Lung (tissue), 12 donors: Measurements from ENCODE around the gene MZT2B. TPM values are rescaled to one million over a fixed set of nuclear protein-coding genes. Genes with fewer than 3 reads are reported as not detected.
"Not testable (repeated sequence)": the region's sequence is repeated elsewhere in the genome, so short reads cannot be mapped to it uniquely, and the experiment has no call there.

ENCODE experiments used
- ATAC-seq: fragments of 200-7000 bp; cut with Tn5 transposase; one replicate; pipeline ENCODE4 v1.9.1; 2020; ENCODE audit warnings: moderate number of reproducible peaks; ENCODE audit not compliant: insufficient read depth, low FRiP score
- DNase-seq, 3 donors: peaks; one replicate each; pipeline ENCODE4 v3.0.0-alpha.2; 2013 to 2017
- H3K27ac ChIP-seq, 2 donors: one replicate each; pipeline ENCODE4 v1.5.1; 2013; ENCODE audit warnings: mild to moderate bottlenecking in 2 of 2, moderate library complexity in 2 of 2, control low read depth in 1 of 2, inconsistent platforms in 1 of 2, low read depth in 1 of 2, low read length in 1 of 2
- H3K27me3 ChIP-seq, 3 donors: one replicate each; pipeline ENCODE4 v1.5.1; 2013; ENCODE audit warnings: low read length in 2 of 3; ENCODE audit not compliant: control insufficient read depth in 3 of 3, insufficient read depth in 3 of 3
- H3K36me3 ChIP-seq, 4 donors: one replicate each; pipeline ENCODE4 v1.5.1; 2013; ENCODE audit warnings: low read length in 4 of 4, mild to moderate bottlenecking in 1 of 4, moderate library complexity in 1 of 4; ENCODE audit not compliant: control insufficient read depth in 4 of 4, insufficient read depth in 4 of 4
- H3K4me1 ChIP-seq, 5 donors: one replicate each; pipeline ENCODE4 v1.5.1; 2013; ENCODE audit warnings: low read length in 5 of 5, mild to moderate bottlenecking in 2 of 5, moderate library complexity in 1 of 5; ENCODE audit not compliant: control insufficient read depth in 5 of 5, insufficient read depth in 5 of 5
- H3K4me3 ChIP-seq: one replicate; pipeline ENCODE4 v1.5.1; 2013; ENCODE audit warnings: mild to moderate bottlenecking, control low read depth, moderate library complexity
- H3K9ac ChIP-seq, 2 donors: one replicate each; pipeline ENCODE4 v1.5.1; 2013; ENCODE audit warnings: low read length in 2 of 2, control low read depth in 1 of 2; ENCODE audit not compliant: insufficient read depth in 1 of 2
- H3K9me3 ChIP-seq, 4 donors: one replicate each; pipeline ENCODE4 v1.5.1; 2013; ENCODE audit warnings: low read length in 3 of 4, mild to moderate bottlenecking in 1 of 4, moderate library complexity in 1 of 4; ENCODE audit not compliant: control insufficient read depth in 4 of 4, insufficient read depth in 3 of 4
- WGBS, 2 donors: extraction: QIAGEN DNeasy Blood & Tissue Kit; methylation state at CpG; one replicate each; pipeline ENCODE4 v1.1.7; 2013; 5-methylcytosine and 5-hydroxymethylcytosine counted together
- polyA plus RNA-seq, 2 donors: library from polyadenylated mRNA; stranded (reverse); fragments of 200-250 nt; gene quantifications; one replicate each; pipeline ENCODE4 v1.2.1, GENCODE V29; 2013
- total RNA-seq, 2 donors: library from RNA; depleted of rRNA in 1 of 2; stranded (reverse); fragments of >200 nt in 1 of 2; gene quantifications; one replicate each; pipeline ENCODE4 v1.2.1, GENCODE V29; 2014 to 2021
- TF ChIP-seq, protein P1 (sequence below): IDR thresholded peaks from 2 replicates; pipeline ENCODE4 v1.5.1; 2012; ENCODE audit warnings: mild to moderate bottlenecking; ENCODE audit errors: control extremely low read depth, extremely low read depth
- donor health status: control.
- donor health status: control.
- donor health status: Bipolar disorder and iron deficiency.
- donor health status: healthy.
- donor health status: DM: yes; HTN: yes; CAD: no.

MZT2B gene
- total and polyA plus RNA-seq, 4 donors: 59.1 to 243 (median 189) TPM

DNA sequence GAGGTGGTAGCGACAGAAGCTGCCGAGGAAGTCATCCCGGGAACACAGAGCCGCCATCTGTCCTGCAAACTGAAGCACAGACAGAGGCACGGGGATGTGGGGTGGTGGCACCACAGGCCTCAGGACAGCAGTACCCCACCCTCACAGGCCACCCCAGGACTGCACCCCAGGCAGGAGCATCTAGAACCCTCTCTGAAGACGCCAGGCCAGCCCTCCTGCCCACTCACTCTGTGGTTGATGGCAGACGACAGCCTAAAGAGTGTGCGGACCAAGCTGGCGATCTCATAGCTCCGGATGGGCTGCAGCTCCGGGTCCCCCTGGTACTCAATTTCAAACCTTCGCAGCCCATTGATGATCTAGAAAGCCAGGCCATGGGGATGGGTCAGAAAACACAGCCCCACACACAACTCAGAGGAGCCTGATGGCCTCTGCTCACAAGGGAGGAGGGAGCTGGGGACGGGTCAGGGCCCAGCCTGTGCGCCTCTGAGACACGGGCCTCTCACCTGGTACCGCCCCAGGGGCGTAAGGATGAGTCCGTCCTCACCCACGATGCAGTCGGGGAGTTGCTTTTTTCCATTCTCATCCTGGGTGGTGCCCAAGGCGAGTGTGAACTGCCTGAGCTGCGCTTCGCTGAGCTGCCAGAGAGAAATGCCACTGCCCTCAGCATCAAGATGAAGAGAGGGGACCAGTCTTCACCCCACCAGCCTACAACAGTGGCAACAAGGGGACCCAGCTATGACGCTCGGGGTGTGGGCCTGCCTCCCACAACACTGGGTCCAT lies 29.1 kb upstream of the MZT2B start:
- DNase-seq (no peak), ATAC-seq (no peak)
- no peak overlapping the region for H3K9ac ChIP-seq
- H3K27ac ChIP-seq: no peak overlapping the region
- TF ChIP-seq, protein P1, sequence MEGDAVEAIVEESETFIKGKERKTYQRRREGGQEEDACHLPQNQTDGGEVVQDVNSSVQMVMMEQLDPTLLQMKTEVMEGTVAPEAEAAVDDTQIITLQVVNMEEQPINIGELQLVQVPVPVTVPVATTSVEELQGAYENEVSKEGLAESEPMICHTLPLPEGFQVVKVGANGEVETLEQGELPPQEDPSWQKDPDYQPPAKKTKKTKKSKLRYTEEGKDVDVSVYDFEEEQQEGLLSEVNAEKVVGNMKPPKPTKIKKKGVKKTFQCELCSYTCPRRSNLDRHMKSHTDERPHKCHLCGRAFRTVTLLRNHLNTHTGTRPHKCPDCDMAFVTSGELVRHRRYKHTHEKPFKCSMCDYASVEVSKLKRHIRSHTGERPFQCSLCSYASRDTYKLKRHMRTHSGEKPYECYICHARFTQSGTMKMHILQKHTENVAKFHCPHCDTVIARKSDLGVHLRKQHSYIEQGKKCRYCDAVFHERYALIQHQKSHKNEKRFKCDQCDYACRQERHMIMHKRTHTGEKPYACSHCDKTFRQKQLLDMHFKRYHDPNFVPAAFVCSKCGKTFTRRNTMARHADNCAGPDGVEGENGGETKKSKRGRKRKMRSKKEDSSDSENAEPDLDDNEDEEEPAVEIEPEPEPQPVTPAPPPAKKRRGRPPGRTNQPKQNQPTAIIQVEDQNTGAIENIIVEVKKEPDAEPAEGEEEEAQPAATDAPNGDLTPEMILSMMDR: no peak
- H3K36me3 ChIP-seq: peaks cover 0 to 38% (median 0%) of the 10 kb centered on the region in 4 donors
- WGBS, 2 donors: 95% methylated on average over 25 of the region's 25 CpGs
- H3K9me3 ChIP-seq: no peaks in the 10 kb centered on the region
- no peaks in the 10 kb centered on the region for H3K4me1 ChIP-seq
- H3K4me3 ChIP-seq: no peak overlapping the region
- H3K27me3 ChIP-seq: no peaks in the 10 kb centered on the region

DNA sequence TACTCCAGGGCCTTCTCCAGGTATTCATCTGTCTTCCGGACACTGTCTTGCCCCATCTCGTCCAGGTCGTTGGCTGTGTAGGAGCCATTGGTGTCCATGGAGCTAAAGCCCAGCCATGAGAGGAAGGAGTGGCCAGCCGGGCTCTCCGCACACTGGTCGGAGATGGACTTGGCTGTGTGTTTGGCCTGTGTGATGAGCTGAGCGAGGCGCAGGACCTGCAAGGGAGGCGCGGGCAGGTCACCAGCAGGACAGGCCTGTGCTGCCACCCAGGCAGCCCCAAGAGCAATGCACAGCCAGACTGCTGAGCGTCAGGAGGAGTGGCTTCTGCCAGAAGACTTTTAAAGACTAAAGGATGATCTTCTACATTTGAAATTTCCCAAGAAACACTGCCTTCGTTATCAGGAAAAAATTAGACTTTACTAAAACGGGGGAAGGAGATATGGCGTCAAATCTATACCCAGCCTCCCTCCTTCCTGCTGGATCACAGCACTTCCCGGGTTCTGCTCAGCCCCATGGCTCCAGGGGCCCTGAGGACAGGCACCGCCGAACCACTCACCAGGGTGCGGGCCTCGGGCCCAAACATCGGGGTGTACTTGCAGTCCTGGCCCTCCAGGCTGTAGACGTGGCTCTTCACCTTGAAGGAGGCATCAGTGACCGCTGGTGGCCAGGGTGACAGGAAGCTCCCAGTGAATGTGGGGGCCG lies 28.2 kb upstream of the MZT2B start:
- DNase-seq: not testable (repeated sequence)
- 92 to 96% methylated on average over 19 to 23 of the region's 23 CpGs for WGBS, 2 donors

DNA sequence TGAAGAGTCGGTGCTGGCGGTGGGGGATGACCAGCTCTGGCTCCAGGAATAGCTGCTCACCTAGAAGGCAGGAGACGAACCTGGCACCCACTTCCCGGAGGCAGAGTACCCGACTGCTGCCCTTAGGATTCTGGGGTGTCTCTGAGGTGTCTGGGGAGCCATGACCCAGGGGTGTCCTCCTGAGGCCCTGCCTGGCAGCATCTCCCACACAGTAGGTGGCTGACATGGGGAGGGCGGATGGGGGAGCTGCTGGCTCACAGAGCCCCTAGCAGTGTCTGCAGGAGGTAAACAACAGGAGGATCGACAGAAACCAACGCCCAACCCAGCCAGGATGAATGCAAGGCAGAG lies 27.7 kb upstream of the MZT2B start:
- WGBS, 2 donors: 92 to 98% methylated on average over 4 to 8 of the region's 8 CpGs

More for the DNA sequence above, 28.2 kb upstream of the MZT2B start:
- H3K9me3 ChIP-seq, H3K4me1 ChIP-seq, H3K4me3 ChIP-seq, H3K27me3 ChIP-seq, ATAC-seq, H3K27ac ChIP-seq, H3K9ac ChIP-seq: not testable (repeated sequence)
- H3K36me3 ChIP-seq: peaks cover 0 to 43% (median 2%) of the 10 kb centered on the region in 4 donors

DNA sequence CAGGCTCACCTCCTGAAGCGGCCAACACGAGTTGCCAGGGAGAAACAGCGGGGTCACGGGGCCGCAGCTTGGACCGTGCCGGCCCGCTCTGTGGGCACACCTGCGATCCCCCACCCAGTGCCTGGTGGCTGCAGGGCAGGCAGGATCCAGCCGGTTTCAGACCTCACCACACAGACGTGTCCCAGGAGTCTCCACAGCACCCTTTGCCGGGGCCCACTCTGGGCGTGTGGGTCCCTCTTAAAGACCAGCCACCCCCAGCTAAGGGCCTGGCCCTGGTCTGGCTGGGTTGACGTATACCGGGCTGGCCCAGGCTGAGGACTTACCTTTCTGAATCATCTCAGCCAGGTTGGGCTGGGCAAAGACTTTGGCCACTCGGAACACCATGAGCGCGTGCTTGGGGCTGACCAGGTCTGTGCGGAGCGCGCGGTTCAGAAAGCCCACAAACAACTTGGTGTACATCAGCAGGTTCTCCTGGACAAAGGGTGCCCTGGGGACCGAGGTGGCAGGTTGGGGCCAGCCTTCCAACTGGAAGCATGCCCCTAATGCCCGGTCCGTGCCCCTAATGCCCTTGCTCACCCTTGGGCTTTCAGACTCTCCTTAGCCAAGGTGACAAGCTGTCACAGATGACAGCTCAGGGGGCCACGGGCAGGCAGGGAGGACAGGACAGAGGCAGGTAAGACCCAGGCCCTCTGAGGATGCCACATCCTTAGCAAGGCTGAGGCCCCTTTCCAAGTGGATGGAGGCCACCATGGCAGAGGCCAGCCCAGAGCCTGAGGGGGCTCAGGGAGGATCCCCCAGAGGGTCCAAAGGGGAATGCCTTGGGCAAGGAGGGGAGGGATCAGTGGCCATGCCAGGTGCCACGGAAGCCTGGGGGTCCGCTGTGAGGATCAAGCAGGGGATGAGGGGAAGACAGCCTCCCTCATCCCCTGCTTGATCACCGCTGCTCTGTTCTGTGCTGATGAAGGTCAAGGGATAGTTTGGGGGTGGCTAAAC lies 27.0 kb upstream of the MZT2B start:
- TF ChIP-seq, protein P1: no peak
- no peaks in the 10 kb centered on the region for H3K4me1 ChIP-seq
- no peak overlapping the region for H3K27ac ChIP-seq
- WGBS, 2 donors: 97 to 98% methylated on average over 29 of the region's 29 CpGs
- peaks cover 0 to 45% (median 3%) of the 10 kb centered on the region in 4 donors for H3K36me3 ChIP-seq
- H3K27me3 ChIP-seq: no peaks in the 10 kb centered on the region
- H3K4me3 ChIP-seq: no peak overlapping the region
- DNase-seq (no peak), ATAC-seq (no peak)
- no peaks in the 10 kb centered on the region for H3K9me3 ChIP-seq
- no peak overlapping the region for H3K9ac ChIP-seq

More for the DNA sequence above, 27.7 kb upstream of the MZT2B start:
- not testable (repeated sequence) for H3K4me1 ChIP-seq, H3K9me3 ChIP-seq, ATAC-seq, H3K4me3 ChIP-seq, DNase-seq, H3K27me3 ChIP-seq, H3K9ac ChIP-seq, H3K27ac ChIP-seq
- peaks cover 0 to 45% (median 3%) of the 10 kb centered on the region in 4 donors for H3K36me3 ChIP-seq

DNA sequence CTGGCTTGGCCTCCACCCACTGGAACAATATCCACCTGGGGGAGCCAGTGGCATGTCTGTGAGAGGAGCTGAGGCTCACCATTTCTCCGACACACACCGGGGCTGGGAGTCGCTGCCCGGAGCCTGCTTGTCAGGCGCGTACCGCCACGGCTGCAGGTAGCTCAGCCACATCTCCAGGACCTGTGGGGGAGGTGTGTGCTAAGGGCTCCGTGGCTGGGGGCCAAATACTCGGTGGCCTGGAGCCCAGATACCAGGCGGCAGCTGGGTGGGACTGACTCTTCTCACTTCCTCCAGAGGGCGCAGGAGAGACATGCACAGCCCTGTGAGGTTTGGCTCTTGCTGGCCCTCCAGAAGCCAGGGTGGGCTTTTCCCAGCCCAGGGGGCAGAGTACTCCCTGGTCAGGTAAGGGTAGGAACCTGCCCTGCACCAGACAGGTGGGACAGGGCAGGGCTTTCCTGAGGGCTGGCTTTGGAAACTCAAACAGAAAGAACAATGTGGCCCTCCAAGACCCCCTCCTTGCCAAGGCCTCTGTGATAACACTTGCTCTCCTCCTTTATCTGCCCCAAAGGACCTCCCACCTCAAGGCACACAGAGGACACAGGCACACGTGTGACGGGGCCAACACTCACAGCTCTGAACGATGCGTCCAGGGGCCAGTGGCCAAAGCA lies 26.0 kb upstream of the MZT2B start:
- peak; percentile 53 to 74 (median 74) for DNase-seq
- not testable (repeated sequence) for H3K27ac ChIP-seq, H3K4me1 ChIP-seq, H3K27me3 ChIP-seq, H3K4me3 ChIP-seq, H3K9ac ChIP-seq, H3K9me3 ChIP-seq
- ATAC-seq: peak; percentile 76
- 65 to 69% methylated on average over 14 to 16 of the region's 16 CpGs for WGBS, 2 donors
- H3K36me3 ChIP-seq: peaks cover 0 to 52% (median 3%) of the 10 kb centered on the region in 4 donors
